ENCODE results near the gene EMILIN3.

Gene EMILIN3

GRCh38 chr20:41366546-41367392 is at the start of gene EMILIN3:
Gene EMILIN3 (minus strand): TSS chr20:41366818. CDS start chr20:41366634, 184 bp downstream.
- no peak within 1 kb of the TSS for H3K27ac Mint-ChIP-seq
- peaks cover 4 to 6% of the 10 kb centered on the region in 2 donors for H3K9me3 Mint-ChIP-seq
- H3K4me1 Mint-ChIP-seq, result peaks cover 7 to 8% of the 10 kb centered on the region in 2 donors
- peaks cover 0 to 5% of the 10 kb centered on the region in 2 donors for H3K36me3 Mint-ChIP-seq
- ATAC-seq (replicated peaks), result no peak
- no peak for DNase-seq
- peaks cover 46 to 53% of the 10 kb centered on the region in 2 donors for H3K27me3 Mint-ChIP-seq
- H3K4me3 Mint-ChIP-seq, result peak within 1 kb of the TSS in 1 of 2 donors; percentile 8

DNA sequence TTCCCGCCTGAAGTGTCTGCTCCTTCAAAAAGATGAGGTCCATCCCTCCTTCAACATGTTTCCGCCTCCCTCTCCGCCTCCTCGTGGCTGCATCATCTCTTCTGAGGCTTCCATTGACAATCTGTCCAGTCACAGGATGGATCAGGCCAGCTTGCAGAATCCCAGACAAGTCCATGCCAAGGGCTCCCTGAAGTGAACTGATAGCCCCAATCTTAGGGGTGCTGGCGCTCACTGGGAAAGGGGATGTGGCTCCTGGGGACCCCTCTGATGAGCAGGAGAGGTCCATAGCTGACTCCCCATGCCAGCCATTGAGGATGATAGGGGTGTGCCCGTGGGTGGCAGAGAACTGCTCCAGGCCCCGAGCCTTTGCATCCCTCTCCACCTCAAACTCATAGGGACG is 48.6 kb upstream of the EMILIN3 start:
- Mint-ChIP-seq H3K27me3 (no peaks in the 10 kb centered on the region), H3K4me3 (no peak overlapping the region), H3K36me3 (peaks cover 46 to 74% of the 10 kb centered on the region in 2 donors), H3K27ac (peak overlapping the region; percentile 5), H3K4me1 (peaks cover 5 to 6% of the 10 kb centered on the region in 2 donors), H3K9me3 (no peaks in the 10 kb centered on the region)
- no peak for DNase-seq
- ATAC-seq (replicated peaks), result no peak

DNA sequence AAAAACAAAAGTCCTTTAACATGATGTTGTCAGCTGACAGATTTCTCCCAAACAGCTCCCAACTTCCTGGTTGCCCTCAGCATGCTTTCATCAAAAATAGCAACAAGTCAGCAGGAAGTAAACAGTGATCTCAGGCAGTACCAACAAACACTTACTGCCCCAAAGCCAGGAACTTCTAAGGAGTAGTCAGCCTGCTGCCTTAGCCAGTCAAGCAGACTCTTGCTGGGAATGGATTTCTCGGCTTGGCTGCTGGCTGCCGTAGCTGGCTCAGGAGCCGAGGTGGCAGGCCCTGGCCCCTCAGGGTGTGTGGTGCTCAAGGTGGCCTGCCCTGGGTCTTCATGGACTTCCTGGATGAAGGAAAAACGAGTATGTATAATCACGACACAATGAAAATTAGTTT is 46.6 kb upstream of the EMILIN3 start:
- ATAC-seq (replicated peaks) (no peak), DNase-seq (no peak)
- Mint-ChIP-seq H3K27ac (no peak overlapping the region), H3K36me3 (peaks cover 49 to 75% of the 10 kb centered on the region in 2 donors), H3K4me3 (no peak overlapping the region), H3K27me3 (no peaks in the 10 kb centered on the region), H3K9me3 (no peaks in the 10 kb centered on the region), H3K4me1 (peaks cover 5 to 8% of the 10 kb centered on the region in 2 donors)

GRCh38 chr20:41412324-41413120 is 45.9 kb upstream of the EMILIN3 start:
- Mint-ChIP-seq H3K4me3 (no peak overlapping the region), H3K36me3 (peaks cover 47 to 70% of the 10 kb centered on the region in 2 donors), H3K9me3 (no peaks in the 10 kb centered on the region), H3K4me1 (peaks cover 5 to 8% of the 10 kb centered on the region in 2 donors), H3K27ac (no peak overlapping the region), H3K27me3 (no peaks in the 10 kb centered on the region)
- ATAC-seq (replicated peaks) (no peak), DNase-seq (no peak)

GRCh38 chr20:41411391-41411847 is 44.8 kb upstream of the EMILIN3 start:
- ATAC-seq (replicated peaks) (peak; percentile 31 to 52), DNase-seq (no peak)
- Mint-ChIP-seq H3K27ac (no peak overlapping the region), H3K27me3 (no peaks in the 10 kb centered on the region), H3K36me3 (peaks cover 54 to 71% of the 10 kb centered on the region in 2 donors), H3K4me1 (peaks cover 5 to 8% of the 10 kb centered on the region in 2 donors), H3K9me3 (no peaks in the 10 kb centered on the region), H3K4me3 (no peak overlapping the region)

DNA sequence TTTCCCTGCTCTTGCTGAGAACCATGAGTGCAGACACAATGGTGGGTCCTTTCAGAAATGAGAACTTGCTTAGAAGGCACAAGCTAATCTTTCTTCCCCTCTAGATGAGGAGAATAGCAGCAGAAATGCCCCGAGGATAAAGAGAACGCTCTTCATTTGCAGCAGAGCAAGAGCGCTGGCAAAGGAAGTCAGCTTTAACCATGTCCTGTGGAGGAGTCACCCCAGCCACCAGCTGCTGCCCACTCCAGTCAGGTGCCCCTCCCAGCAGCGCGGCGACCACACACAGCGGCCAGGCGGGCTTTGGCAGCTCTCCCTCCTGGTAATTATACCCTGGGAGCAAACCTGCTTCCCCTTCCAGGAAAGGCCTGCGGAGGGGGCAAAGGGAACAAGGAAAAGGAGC is 42.4 kb upstream of the EMILIN3 start:
- Mint-ChIP-seq H3K27ac (no peak overlapping the region), H3K27me3 (no peaks in the 10 kb centered on the region)

GRCh38 chr20:41408156-41408794 is 41.7 kb upstream of the EMILIN3 start:
- ATAC-seq (replicated peaks) (peak; percentile 31 to 48), DNase-seq (no peak)
- no peaks in the 10 kb centered on the region for H3K27me3 Mint-ChIP-seq

More for the DNA sequence above, 42.4 kb upstream of the EMILIN3 start:
- Mint-ChIP-seq H3K4me1 (peaks cover 13% of the 10 kb centered on the region in 2 donors), H3K4me3 (no peak overlapping the region), H3K9me3 (no peaks in the 10 kb centered on the region), H3K36me3 (peaks cover 45 to 63% of the 10 kb centered on the region in 2 donors)
- no peak for ATAC-seq (replicated peaks)
- no peak for DNase-seq

DNA sequence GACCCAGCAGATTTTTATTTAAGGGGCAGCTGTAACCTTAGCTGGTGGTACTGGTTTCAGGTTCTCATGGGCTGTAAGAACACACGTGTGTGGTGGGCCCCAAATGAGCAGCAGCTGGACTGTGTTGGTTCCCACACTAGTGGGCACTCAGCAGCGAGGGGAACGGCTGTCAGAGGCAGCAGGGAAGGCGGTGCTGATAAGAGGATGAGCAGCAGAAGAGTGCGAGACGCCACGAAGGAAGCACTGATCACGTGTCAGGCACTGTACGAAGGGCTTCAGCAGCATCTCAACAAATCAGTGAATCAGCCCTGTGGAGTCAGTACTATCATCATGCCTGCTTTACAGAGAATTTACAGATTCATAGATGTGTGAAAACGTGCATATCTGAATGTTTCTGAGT is 41.0 kb upstream of the EMILIN3 start:
- H3K9me3 Mint-ChIP-seq, result no peaks in the 10 kb centered on the region
- H3K4me1 Mint-ChIP-seq, result peaks cover 10 to 20% of the 10 kb centered on the region in 2 donors
- no peak overlapping the region for H3K4me3 Mint-ChIP-seq
- DNase-seq (no peak), ATAC-seq (replicated peaks) (no peak)
- H3K27me3 Mint-ChIP-seq, result no peaks in the 10 kb centered on the region
- H3K27ac Mint-ChIP-seq, result no peak overlapping the region
- H3K36me3 Mint-ChIP-seq, result peaks cover 46 to 62% of the 10 kb centered on the region in 2 donors

More at GRCh38 chr20:41408156-41408794, 41.7 kb upstream of the EMILIN3 start:
- Mint-ChIP-seq H3K4me1 (peaks cover 10 to 17% of the 10 kb centered on the region in 2 donors), H3K9me3 (no peaks in the 10 kb centered on the region), H3K36me3 (peaks cover 44 to 61% of the 10 kb centered on the region in 2 donors), H3K27ac (peak overlapping the region; percentile 73), H3K4me3 (no peak overlapping the region)

DNA sequence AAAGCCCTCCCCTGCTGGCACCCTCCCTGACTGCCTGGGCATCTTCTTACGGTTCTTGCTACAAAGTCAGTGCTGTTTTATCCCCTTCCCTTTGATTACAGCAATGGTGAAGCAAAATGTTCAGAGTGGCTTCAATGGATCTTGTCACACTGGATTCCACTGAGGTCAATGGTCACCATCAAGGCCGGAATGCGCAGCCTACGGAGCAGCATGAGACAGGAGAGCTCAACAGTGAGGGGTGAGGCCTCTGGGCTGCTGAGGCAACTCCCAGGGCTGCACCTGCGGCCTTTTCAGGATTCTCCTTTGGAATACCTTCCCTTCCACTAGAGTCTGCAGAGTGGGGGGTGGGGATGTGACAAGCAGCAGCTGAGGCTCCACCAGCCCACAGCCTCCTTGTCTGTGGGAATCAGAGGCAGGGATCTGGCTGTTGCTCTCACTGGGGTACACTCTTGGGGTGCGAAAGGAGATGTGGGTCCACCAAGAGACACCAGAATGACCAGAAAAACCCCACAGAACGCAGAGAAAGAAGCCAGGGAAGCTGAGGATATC is 40.4 kb upstream of the EMILIN3 start:
- peaks cover 45 to 60% of the 10 kb centered on the region in 2 donors for H3K36me3 Mint-ChIP-seq
- DNase-seq, result no peak
- no peak for ATAC-seq (replicated peaks)
- no peaks in the 10 kb centered on the region for H3K9me3 Mint-ChIP-seq
- no peaks in the 10 kb centered on the region for H3K27me3 Mint-ChIP-seq
- H3K4me1 Mint-ChIP-seq, result peaks cover 9 to 20% of the 10 kb centered on the region in 2 donors
- no peak overlapping the region for H3K4me3 Mint-ChIP-seq
- H3K27ac Mint-ChIP-seq, result peak overlapping the region; percentile 2

GRCh38 chr20:41406353-41406752 is 39.7 kb upstream of the EMILIN3 start:
- H3K36me3 Mint-ChIP-seq, result peaks cover 45 to 61% of the 10 kb centered on the region in 2 donors

GRCh38 chr20:41405436-41405835 is 38.8 kb upstream of the EMILIN3 start:
- no peak for DNase-seq
- H3K36me3 Mint-ChIP-seq, result peaks cover 40 to 54% of the 10 kb centered on the region in 2 donors
- ATAC-seq (replicated peaks), result no peak
- H3K27ac Mint-ChIP-seq, result no peak overlapping the region
- no peaks in the 10 kb centered on the region for H3K9me3 Mint-ChIP-seq
- H3K4me1 Mint-ChIP-seq, result peaks cover 7 to 15% of the 10 kb centered on the region in 2 donors
- no peak overlapping the region for H3K4me3 Mint-ChIP-seq
- H3K27me3 Mint-ChIP-seq, result no peaks in the 10 kb centered on the region

More at GRCh38 chr20:41406353-41406752, 39.7 kb upstream of the EMILIN3 start:
- no peak for ATAC-seq (replicated peaks)
- no peak overlapping the region for H3K27ac Mint-ChIP-seq
- no peaks in the 10 kb centered on the region for H3K27me3 Mint-ChIP-seq
- H3K4me3 Mint-ChIP-seq, result no peak overlapping the region
- peaks cover 7 to 20% of the 10 kb centered on the region in 2 donors for H3K4me1 Mint-ChIP-seq
- DNase-seq, result no peak
- H3K9me3 Mint-ChIP-seq, result no peaks in the 10 kb centered on the region

DNA sequence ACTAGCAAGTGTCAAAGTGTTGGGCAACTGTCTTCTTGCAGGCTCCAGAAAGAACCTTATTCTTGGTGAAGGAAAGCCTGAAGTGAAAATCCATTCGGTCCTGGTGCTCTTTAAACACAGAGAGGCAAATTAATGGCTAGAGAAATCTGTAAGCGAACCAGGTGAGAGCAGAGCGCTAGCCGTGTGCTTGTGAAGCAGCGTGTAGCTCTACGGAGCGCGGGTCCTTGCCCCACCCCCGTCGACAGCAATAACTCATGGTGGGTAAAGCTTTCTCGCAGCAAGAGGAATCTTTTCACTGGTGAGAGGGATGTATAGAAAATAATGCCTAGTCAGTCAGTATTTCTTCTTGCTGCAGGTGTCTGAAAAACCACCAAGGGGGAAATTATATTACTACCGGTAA is 37.0 kb upstream of the EMILIN3 start:
- DNase-seq, result no peak
- no peak for ATAC-seq (replicated peaks)
- H3K9me3 Mint-ChIP-seq, result no peaks in the 10 kb centered on the region
- H3K4me3 Mint-ChIP-seq, result no peak overlapping the region
- no peak overlapping the region for H3K27ac Mint-ChIP-seq
- H3K36me3 Mint-ChIP-seq, result peaks cover 29 to 40% of the 10 kb centered on the region in 2 donors
- peaks cover 7 to 15% of the 10 kb centered on the region in 2 donors for H3K4me1 Mint-ChIP-seq
- no peaks in the 10 kb centered on the region for H3K27me3 Mint-ChIP-seq

DNA sequence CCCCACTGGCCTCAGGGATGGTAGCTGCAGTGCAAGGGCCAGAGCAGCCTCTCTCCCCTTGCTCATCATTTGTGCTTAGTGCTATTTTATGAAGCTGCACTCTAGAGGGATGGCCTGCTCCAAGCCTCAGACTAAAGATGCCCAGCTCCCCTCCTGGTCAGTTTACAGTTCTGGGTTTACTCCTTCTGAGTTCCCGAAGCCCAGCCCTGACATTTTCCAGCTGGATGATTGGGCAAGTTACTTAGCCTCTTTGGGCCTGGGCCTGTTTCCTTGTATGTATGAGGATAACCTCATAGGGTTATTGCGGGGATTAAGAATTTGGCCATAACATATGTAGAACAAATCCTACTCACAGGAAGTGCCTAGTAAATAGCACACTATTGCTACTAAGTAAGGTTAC is 31.8 kb upstream of the EMILIN3 start:
- Mint-ChIP-seq H3K27me3 (no peaks in the 10 kb centered on the region), H3K9me3 (no peaks in the 10 kb centered on the region), H3K4me1 (peaks cover 0 to 4% of the 10 kb centered on the region in 2 donors), H3K4me3 (no peak overlapping the region), H3K27ac (no peak overlapping the region), H3K36me3 (peaks cover 9 to 11% of the 10 kb centered on the region in 2 donors)
- no peak for DNase-seq
- ATAC-seq (replicated peaks), result no peak

Data from stimulated activated naive B cell treated with anti-CD40 and anti-IgM and Interleukin-4, amounts not matched to agents 10 μg/mL and 1 μg/mL and 100 μg/mL, for 72 hours (primary cell).